IMR-90 (cell line): ENCODE data around the gene CDC42EP2. TPM values are rescaled to one million over a fixed set of nuclear protein-coding genes. Genes with fewer than 3 reads are reported as not detected.
A peak's percentile ranks its signal among the peaks of the same experiment; 100 is the strongest.

Experiments
- ATAC-seq: fragments of 200-7000 bp; cut with Tn5 transposase; 2 replicates; pipeline ENCODE4 v1.9.1; 2020; ENCODE audit warnings: low read depth, mild to moderate bottlenecking, moderate library complexity
- BruUV-seq: library from RNA; stranded (reverse); fragments of 400-500 nt; replicated peaks from 2 replicates; lab custom pipeline; 2021; lab: Mats Ljungman, UMichigan
- CTCF ChIA-PET: fragments of 300-600 bp; formaldehyde crosslinking; extraction: SDS; loops from one replicate; lab custom pipeline; 2021; ENCODE audit warnings: antibody characterized with exemption; lab: Yijun Ruan, JAX
- POLR2A ChIA-PET: fragments of 300-600 bp; sonication (Branson Sonifier 250); formaldehyde crosslinking; loops from one replicate; lab custom pipeline; 2022; ENCODE audit warnings: antibody characterized with exemption; ENCODE audit not compliant: unreplicated experiment; lab: Charles Lee
- DNase-seq: peaks from one replicate; pipeline ENCODE4 v3.0.0; 2013
- H2AFZ ChIP-seq: replicated peaks from 2 replicates; pipeline ENCODE3; 2013; ENCODE audit warnings: low read length, mild to moderate bottlenecking; ENCODE audit not compliant: poor library complexity
- H2AK5ac ChIP-seq: 2 replicates; pipeline ENCODE4 v1.6.1; 2013; ENCODE audit warnings: low read depth, low read length, inconsistent platforms
- H2AK9ac ChIP-seq: replicated peaks from 2 replicates; pipeline ENCODE3; 2013; ENCODE audit warnings: mild to moderate bottlenecking, low read depth, low read length, moderate library complexity; ENCODE audit not compliant: poor library complexity
- H2BK120ac ChIP-seq: 2 replicates; pipeline ENCODE4 v1.6.1; 2013; ENCODE audit warnings: low read depth, low read length, inconsistent platforms
- H2BK15ac ChIP-seq: 3 replicates; pipeline ENCODE4 v1.6.1; 2013; ENCODE audit warnings: low read depth, low read length, inconsistent platforms
- H2BK20ac ChIP-seq: 2 replicates; pipeline ENCODE4 v1.6.1; 2013; ENCODE audit warnings: low read depth, mild to moderate bottlenecking, inconsistent platforms, low read length, moderate library complexity
- H2BK5ac ChIP-seq: 2 replicates; pipeline ENCODE4 v1.6.1; 2013; ENCODE audit warnings: mild to moderate bottlenecking, low read depth, low read length, inconsistent platforms; ENCODE audit not compliant: poor library complexity, severe bottlenecking
- H3K14ac ChIP-seq: replicated peaks from 2 replicates; pipeline ENCODE4 v1.6.1; 2013; ENCODE audit warnings: low read depth, low read length, inconsistent platforms
- H3K18ac ChIP-seq: 2 replicates; pipeline ENCODE4 v1.6.1; 2013; ENCODE audit warnings: low read depth, low read length, control low read depth
- H3K23ac ChIP-seq: 2 replicates; pipeline ENCODE4 v1.6.1; 2013; ENCODE audit warnings: low read depth, low read length, inconsistent platforms
- H3K27ac ChIP-seq: 2 replicates; pipeline ENCODE4 v1.5.1; 2013; ENCODE audit warnings: mild to moderate bottlenecking, control low read depth, low read length; ENCODE audit not compliant: insufficient read depth
- H3K27me3 ChIP-seq: 2 replicates; pipeline ENCODE4 v1.6.1; 2013; ENCODE audit warnings: low read length; ENCODE audit not compliant: control insufficient read depth, insufficient read depth
- H3K36me3 ChIP-seq: 2 replicates; pipeline ENCODE4 v1.6.1; 2013; ENCODE audit warnings: low read length, mixed read lengths; ENCODE audit not compliant: control insufficient read depth, insufficient read depth
- H3K4ac ChIP-seq: 2 replicates; pipeline ENCODE4 v1.6.1; 2013; ENCODE audit warnings: low read depth, low read length, inconsistent platforms
- H3K4me1 ChIP-seq: 2 replicates; pipeline ENCODE4 v1.6.1; 2013; ENCODE audit warnings: low read length, mixed read lengths; ENCODE audit not compliant: control insufficient read depth, insufficient read depth
- H3K4me2 ChIP-seq: 2 replicates; pipeline ENCODE4 v1.6.1; 2013; ENCODE audit warnings: low read depth, mild to moderate bottlenecking, control low read depth, low read length, moderate library complexity
- H3K4me3 ChIP-seq: 2 replicates; pipeline ENCODE4 v1.5.1; 2013; ENCODE audit warnings: low read depth, mild to moderate bottlenecking, control low read depth, low read length, moderate library complexity; ENCODE audit not compliant: insufficient read depth
- H3K56ac ChIP-seq: 2 replicates; pipeline ENCODE4 v1.6.1; 2013; ENCODE audit warnings: low read length, inconsistent platforms; ENCODE audit not compliant: insufficient read depth; ENCODE audit errors: extremely low read depth
- H3K79me1 ChIP-seq, 2 experiments: 2 replicates each; pipeline ENCODE4 v1.6.1; 2013; ENCODE audit warnings: low read length in 2 of 2, inconsistent platforms in 1 of 2, low read depth in 1 of 2
- H3K9ac ChIP-seq: 2 replicates; pipeline ENCODE4 v1.6.1; 2013; ENCODE audit warnings: low read depth, low read length, control low read depth
- H3K9me1 ChIP-seq: 2 replicates; pipeline ENCODE4 v1.6.1; 2013; ENCODE audit warnings: low read length, inconsistent platforms; ENCODE audit not compliant: insufficient read depth
- H3K9me3 ChIP-seq: 2 replicates; pipeline ENCODE4 v1.6.1; 2013; ENCODE audit warnings: low read length; ENCODE audit not compliant: control insufficient read depth, insufficient read depth
- H4K20me1 ChIP-seq: 2 replicates; pipeline ENCODE4 v1.6.1; 2013; ENCODE audit warnings: low read length, inconsistent platforms; ENCODE audit not compliant: insufficient read depth
- H4K5ac ChIP-seq: 2 replicates; pipeline ENCODE4 v1.6.1; 2013; ENCODE audit warnings: mild to moderate bottlenecking, low read depth, low read length, control low read depth
- H4K8ac ChIP-seq, 2 experiments: 2 replicates each; pipeline ENCODE4 v1.6.1; 2013; ENCODE audit warnings: low read depth in 2 of 2, low read length in 2 of 2, control low read depth in 1 of 2, inconsistent platforms in 1 of 2
- H4K91ac ChIP-seq: 2 replicates; pipeline ENCODE4 v1.6.1; 2013; ENCODE audit warnings: low read depth, low read length, inconsistent platforms; ENCODE audit not compliant: insufficient read depth
- NFE2L2 ChIP-seq: fragments of 150-350 bp; IDR thresholded peaks from 2 replicates; pipeline ENCODE4 v1.6.1; 2016; ENCODE audit warnings: low read depth, mild to moderate bottlenecking, low read length
- POLR2A ChIP-seq: IDR thresholded peaks from 2 replicates; pipeline ENCODE4 v1.6.1; 2012; ENCODE audit warnings: mild to moderate bottlenecking, low read depth, low read length
- whole genome bisulfite sequencing, 2 experiments: methylation state at CpG; one replicate each; pipeline versions ENCODE4 v1.1.5 to v1.1.7; 2013; ENCODE audit warnings: missing lambda C conversion rate in 2 of 2; ENCODE audit not compliant: insufficient read length in 1 of 2; ENCODE audit errors: extremely low coverage in 2 of 2; 5-methylcytosine and 5-hydroxymethylcytosine counted together
- dilution Hi-C: fragments of 300-500 bp; cut with HindIII; formaldehyde crosslinking; loops from one replicate; pipeline ENCODE4 v1.14.3; 2018; ENCODE audit warnings: low sequenced_read_pairs; ENCODE audit not compliant: unreplicated experiment
- in situ Hi-C: fragments of 300-500 bp; cut with MboI; formaldehyde crosslinking; loops from 3 replicates; pipeline ENCODE4 v1.14.3; 2019; ENCODE audit warnings: low sequenced_read_pairs, inconsistent platforms, mixed read lengths
- intact Hi-C: fragments of 100-400 bp; cut with micrococcal nuclease; formaldehyde crosslinking; loops from 2 replicates; pipeline ENCODE4 v1.10.0; 2022
- polyA plus RNA-seq, 3 experiments: library from polyadenylated mRNA; depleted of rRNA; stranded (reverse); fragments of >200 nt; gene quantifications; 2 replicates each; pipeline ENCODE4 v1.2.3, GENCODE V29; 2012; ENCODE audit warnings: low replicate concordance in 1 of 3
- total RNA-seq: library from RNA; depleted of rRNA; stranded (reverse); fragments of >200 nt; gene quantifications from 2 replicates; pipeline ENCODE4 v1.2.3, GENCODE V29; 2012

CDC42EP2 gene
- total and polyA plus RNA-seq, 2 of the 4 experiments (the other 2 are of a cell fraction): 5.2 to 27.5 TPM

- ChIA-PET CTCF (no interaction called here), POLR2A (no interaction called here)
- Histone ChIP-seq H4K5ac (no peak overlapping the region; the same call in 1 of the 2 replicates), H3K9me3 (no peaks in the 10 kb centered on the region), H3K9me1 (peaks cover 9% of the 10 kb centered on the region), H3K79me1 (peaks cover 3 to 49% of the 10 kb centered on the region in 2 experiments), H3K27me3 (no peaks in the 10 kb centered on the region), H3K56ac (no peak overlapping the region), H3K18ac (no peak overlapping the region), H4K20me1 (peaks cover 57% of the 10 kb centered on the region), H2AFZ (no peak overlapping the region), H3K4me2 (no peak overlapping the region), H3K23ac (no peak overlapping the region), H2BK20ac (no peak overlapping the region), H3K9ac (no peak overlapping the region), H3K4ac (no peak overlapping the region), H2BK15ac (no peak overlapping the region), H3K14ac (no peak overlapping the region), H3K4me1 (peaks cover 2% of the 10 kb centered on the region; the same call in 1 of the 2 replicates), H2BK120ac (no peak overlapping the region), H2AK9ac (peak overlapping the region; percentile 1), H3K4me3 (no peak overlapping the region), H4K8ac (no peak overlapping the region), H2AK5ac (no peak overlapping the region), H3K36me3 (peaks cover 38% of the 10 kb centered on the region), H3K27ac (no peak overlapping the region), H2BK5ac (no peak overlapping the region), H4K91ac (no peak overlapping the region)
- BruUV-seq: no TSS peak
- dilution Hi-C loops (no loop called here), intact Hi-C loops (no loop called here), in situ Hi-C loops (no loop called here)
- no peak for ATAC-seq
- TF ChIP-seq POLR2A: peak; percentile 64
- no peak for TF ChIP-seq NFE2L2
- 84% methylated on average over 7 of the region's 12 CpGs; no CpG with 5 or more reads in 1 of the 2 experiments for WGBS, 2 experiments
- DNase-seq: no peak
Observed at GRCh38 chr11:65323813-65324212, 9.1 kb downstream of the CDC42EP2 start.
